Uterus (tissue), 2 donors: ENCODE measurements around the gene NTRK3.

ENCODE experiments used
- CTCF ChIP-seq, 4 experiments: fragments of 200-600 bp in 2 of 4; fragments of 450-650 bp in 2 of 4; sonication (generic) in 2 of 4; IDR thresholded peaks; one replicate each; pipeline ENCODE4 v1.5.1; 2016 to 2019; ENCODE audit warnings: antibody characterized with exemption in 4 of 4, mild to moderate bottlenecking in 2 of 4, moderate library complexity in 1 of 4
- POLR2A ChIP-seq, 2 donors: fragments of 450-650 bp; IDR thresholded peaks; one replicate each; pipeline ENCODE4 v1.6.1; 2016; ENCODE audit warnings: antibody characterized with exemption in 2 of 2, mild to moderate bottlenecking in 1 of 2, moderate library complexity in 1 of 2

- TF ChIP-seq CTCF (IDR thresholded peaks at IDR 0.05) (no peak), POLR2A (IDR thresholded peaks at IDR 0.05) (no peak)
Observed at GRCh38 chr15:87985451-87985850, 271.1 kb downstream of the NTRK3 start.
